Neutrophil (primary cell): ENCODE results near the gene DHX34.
A peak's percentile ranks its signal among the peaks of the same experiment; 100 is the strongest.
"Not testable (repeated sequence)": the region's sequence is repeated elsewhere in the genome, so short reads cannot be mapped to it uniquely, and the experiment has no call there.

Experiments
- H3K27ac ChIP-seq: fragments of 200-600 bp; sonication (generic); 2 replicates; pipeline ENCODE4 v1.5.1; 2016; ENCODE audit warnings: mild to moderate bottlenecking, moderate library complexity
- H3K27me3 ChIP-seq: fragments of 200-600 bp; sonication (generic); 2 replicates; pipeline ENCODE4 v1.6.0; 2016; ENCODE audit warnings: mild to moderate bottlenecking
- H3K36me3 ChIP-seq: fragments of 200-600 bp; sonication (generic); 2 replicates; pipeline ENCODE4 v1.5.1; 2017
- H3K4me1 ChIP-seq, 2 experiments: fragments of 200-600 bp in 1 of 2; sonication (generic) in 1 of 2; 1 replicate in 1 of 2; 2 replicates in 1 of 2; pipeline versions ENCODE4 v1.5.1 to v1.6.1; 2013 to 2016; ENCODE audit warnings: low read depth in 1 of 2, low read length in 1 of 2, mild to moderate bottlenecking in 1 of 2, moderate library complexity in 1 of 2; ENCODE audit not compliant: control insufficient read depth in 1 of 2, insufficient read depth in 1 of 2
- H3K4me3 ChIP-seq, 2 experiments: fragments of 200-600 bp in 1 of 2; sonication (generic) in 1 of 2; 1 replicate in 1 of 2; 2 replicates in 1 of 2; pipeline ENCODE4 v1.5.1; 2013 to 2016; ENCODE audit warnings: low read depth in 1 of 2, low read length in 1 of 2, mild to moderate bottlenecking in 1 of 2, moderate library complexity in 1 of 2
- H3K9me3 ChIP-seq: fragments of 200-600 bp; sonication (generic); 2 replicates; pipeline ENCODE4 v1.5.1; 2016
- CTCF ChIP-seq: fragments of 200-600 bp; sonication (generic); IDR thresholded peaks from 2 replicates; pipeline ENCODE4 v1.5.1; 2016; ENCODE audit warnings: antibody characterized with exemption

The DHX34 gene

GRCh38 chr19:47348819-47349795 lies at the start of gene DHX34:
Gene DHX34 (plus strand): TSS chr19:47349315. CDS start chr19:47353031, 3,716 bp downstream.
- Histone ChIP-seq H3K36me3 (peaks cover 48% of the 10 kb centered on the region), H3K27me3 (no peaks in the 10 kb centered on the region), H3K9me3 (no peaks in the 10 kb centered on the region), H3K27ac (peak within 1 kb of the TSS; percentile 99), H3K4me3 (peak within 1 kb of the TSS; percentile 83 to 97), H3K4me1 (peaks cover 72 to 77% of the 10 kb centered on the region in 2 experiments)
- peak; percentile 99 for TF ChIP-seq CTCF

- H3K27me3 ChIP-seq, H3K9me3 ChIP-seq, H3K36me3 ChIP-seq, H3K4me3 ChIP-seq: not testable (repeated sequence)
- peaks cover 49 to 57% of the 10 kb centered on the region in 2 experiments for H3K4me1 ChIP-seq
- H3K27ac ChIP-seq: peak overlapping the region; percentile 92
Measured at GRCh38 chr19:47300867-47301266, 48.2 kb upstream of the DHX34 start.

- Histone ChIP-seq H3K4me3 (peak overlapping the region in 1 of 2 experiments; percentile 24), H3K27me3 (no peaks in the 10 kb centered on the region), H3K4me1 (peaks cover 52 to 57% of the 10 kb centered on the region in 2 experiments), H3K27ac (peak overlapping the region; percentile 92), H3K9me3 (no peaks in the 10 kb centered on the region), H3K36me3 (no peaks in the 10 kb centered on the region)
- TF ChIP-seq CTCF: no peak
Measured at GRCh38 chr19:47302249-47302648, 46.9 kb upstream of the DHX34 start.

GRCh38 chr19:47303966-47304365 lies 45.1 kb upstream of the DHX34 start:
- H3K27me3 ChIP-seq: no peaks in the 10 kb centered on the region
- no peaks in the 10 kb centered on the region for H3K36me3 ChIP-seq
- TF ChIP-seq CTCF: no peak
- H3K4me1 ChIP-seq: peaks cover 69 to 73% of the 10 kb centered on the region in 2 experiments
- no peak overlapping the region for H3K4me3 ChIP-seq
- peak overlapping the region; percentile 11 for H3K27ac ChIP-seq
- no peaks in the 10 kb centered on the region for H3K9me3 ChIP-seq

- Histone ChIP-seq H3K9me3 (no peaks in the 10 kb centered on the region), H3K36me3 (no peaks in the 10 kb centered on the region), H3K4me1 (peaks cover 68 to 70% of the 10 kb centered on the region in 2 experiments), H3K27ac (peak overlapping the region; percentile 48), H3K27me3 (no peaks in the 10 kb centered on the region), H3K4me3 (no peak overlapping the region)
- peak; percentile 96 for TF ChIP-seq CTCF
Measured at GRCh38 chr19:47305309-47305751, 43.8 kb upstream of the DHX34 start.

GRCh38 chr19:47306303-47306702 lies 42.8 kb upstream of the DHX34 start:
- no peaks in the 10 kb centered on the region for H3K27me3 ChIP-seq
- H3K27ac ChIP-seq: no peak overlapping the region
- no peaks in the 10 kb centered on the region for H3K9me3 ChIP-seq
- H3K4me1 ChIP-seq: peaks cover 60 to 67% of the 10 kb centered on the region in 2 experiments
- H3K4me3 ChIP-seq: no peak overlapping the region
- H3K36me3 ChIP-seq: peaks cover 3% of the 10 kb centered on the region
- no peak for TF ChIP-seq CTCF
